Activated CD8-positive, alpha-beta T cell treated with anti-CD3 and anti-CD28 coated beads for 36 hours (primary cell): Measurements from ENCODE around the gene LANCL2. TPM values are rescaled to one million over a fixed set of nuclear protein-coding genes. Genes with fewer than 3 reads are reported as not detected.

Source experiments
- ATAC-seq: fragments of 200-7000 bp; cut with Tn5 transposase; one replicate; pipeline ENCODE4 v1.10.0; 2021; ENCODE audit warnings: mild to moderate bottlenecking, moderate library complexity
- CTCF ChIA-PET: fragments of 350-600 bp; sonication (Branson Sonifier 250); formaldehyde crosslinking; loops from one replicate; lab custom pipeline; 2021; ENCODE audit warnings: antibody characterized with exemption; lab: Charles Lee
- POLR2A ChIA-PET: fragments of 350-600 bp; sonication (Branson Sonifier 250); formaldehyde crosslinking; loops from one replicate; lab custom pipeline; 2021; ENCODE audit warnings: antibody characterized with exemption; lab: Charles Lee
- DNase-seq: peaks from one replicate; pipeline ENCODE4 v3.0.0-alpha.2; 2020
- H3K27ac Mint-ChIP-seq: one replicate; pipeline ENCODE4 v1.8.0; 2021; ENCODE audit warnings: mild to moderate bottlenecking, mixed read lengths
- H3K27me3 Mint-ChIP-seq: one replicate; pipeline ENCODE4 v1.8.0; 2021; ENCODE audit warnings: mixed read lengths
- H3K36me3 Mint-ChIP-seq: one replicate; pipeline ENCODE4 v1.8.0; 2021; ENCODE audit warnings: low read depth, mixed read lengths
- H3K4me1 Mint-ChIP-seq: one replicate; pipeline ENCODE4 v1.8.0; 2021; ENCODE audit warnings: low read depth, mixed read lengths
- H3K4me3 Mint-ChIP-seq: one replicate; pipeline ENCODE4 v1.8.0; 2021; ENCODE audit warnings: mild to moderate bottlenecking, moderate library complexity, mixed read lengths
- H3K9me3 Mint-ChIP-seq: one replicate; pipeline ENCODE4 v1.8.0; 2021; ENCODE audit warnings: mixed read lengths
- intact Hi-C: fragments of 100-400 bp; cut with micrococcal nuclease; formaldehyde crosslinking; loops from one replicate; pipeline ENCODE4 v1.10.0; 2022
- total RNA-seq, 2 experiments: library from RNA; stranded (reverse); gene quantifications; one replicate each; pipeline ENCODE4 v1.2.3, GENCODE V29; 2021
- TF ChIP-seq, protein P1 (sequence below): fragments of 200-600 bp; IDR thresholded peaks from one replicate; pipeline ENCODE4 v1.8.0; 2022; ENCODE audit warnings: antibody characterized with exemption, mild to moderate bottlenecking

The LANCL2 gene
- total RNA-seq, 2 experiments from 2014 or later = 10.7 to 10.8 TPM

GRCh38 chr7:55343002-55343781 is 21.9 kb upstream of the LANCL2 start:
- Mint-ChIP-seq H3K4me1 (no peaks in the 10 kb centered on the region), H3K4me3 (no peak overlapping the region), H3K36me3 (no peaks in the 10 kb centered on the region), H3K27ac (no peak overlapping the region), H3K9me3 (no peaks in the 10 kb centered on the region), H3K27me3 (peaks cover 4% of the 10 kb centered on the region)
- intact Hi-C loops = no loop called here
- ChIA-PET CTCF (no interaction called here), POLR2A (no interaction called here)
- TF ChIP-seq, protein P1, sequence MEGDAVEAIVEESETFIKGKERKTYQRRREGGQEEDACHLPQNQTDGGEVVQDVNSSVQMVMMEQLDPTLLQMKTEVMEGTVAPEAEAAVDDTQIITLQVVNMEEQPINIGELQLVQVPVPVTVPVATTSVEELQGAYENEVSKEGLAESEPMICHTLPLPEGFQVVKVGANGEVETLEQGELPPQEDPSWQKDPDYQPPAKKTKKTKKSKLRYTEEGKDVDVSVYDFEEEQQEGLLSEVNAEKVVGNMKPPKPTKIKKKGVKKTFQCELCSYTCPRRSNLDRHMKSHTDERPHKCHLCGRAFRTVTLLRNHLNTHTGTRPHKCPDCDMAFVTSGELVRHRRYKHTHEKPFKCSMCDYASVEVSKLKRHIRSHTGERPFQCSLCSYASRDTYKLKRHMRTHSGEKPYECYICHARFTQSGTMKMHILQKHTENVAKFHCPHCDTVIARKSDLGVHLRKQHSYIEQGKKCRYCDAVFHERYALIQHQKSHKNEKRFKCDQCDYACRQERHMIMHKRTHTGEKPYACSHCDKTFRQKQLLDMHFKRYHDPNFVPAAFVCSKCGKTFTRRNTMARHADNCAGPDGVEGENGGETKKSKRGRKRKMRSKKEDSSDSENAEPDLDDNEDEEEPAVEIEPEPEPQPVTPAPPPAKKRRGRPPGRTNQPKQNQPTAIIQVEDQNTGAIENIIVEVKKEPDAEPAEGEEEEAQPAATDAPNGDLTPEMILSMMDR = no peak
- ATAC-seq = no peak
- no peak for DNase-seq

DNA sequence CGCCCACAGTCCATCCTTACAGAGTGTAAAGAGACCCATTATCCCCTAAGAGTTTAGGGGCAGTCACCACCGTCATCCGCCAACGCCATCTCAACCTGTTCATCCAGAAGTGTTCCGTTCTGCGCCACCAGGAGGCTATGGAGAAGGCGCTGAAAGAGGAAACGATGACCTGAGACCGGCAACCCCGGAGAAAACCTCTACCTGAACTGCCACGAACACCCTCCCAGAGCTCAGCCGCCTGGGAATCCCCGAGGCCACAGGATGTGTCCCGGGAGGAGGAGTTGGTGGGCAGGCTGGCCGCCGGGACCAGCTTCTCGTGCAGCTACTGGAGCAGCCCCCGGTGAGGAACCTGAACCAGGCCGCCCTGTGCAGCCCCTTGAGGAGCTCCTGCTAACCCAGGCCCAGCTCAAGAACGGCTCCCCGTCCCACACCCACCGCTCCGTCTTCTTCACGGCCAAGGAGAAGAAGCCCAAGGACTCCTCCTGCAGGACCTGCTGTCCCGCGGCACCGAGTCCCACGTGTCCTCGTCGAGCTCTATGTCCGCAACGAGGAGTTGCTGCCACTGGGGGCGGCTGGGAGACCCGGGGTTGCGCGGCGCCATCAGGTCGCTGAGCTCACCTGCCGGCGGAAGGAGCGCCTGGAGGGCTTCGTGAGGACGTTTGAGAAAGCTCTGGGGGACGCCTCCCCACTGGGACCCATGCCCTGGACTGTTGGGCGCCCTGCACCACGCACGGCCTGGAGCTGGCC is 21.1 kb upstream of the LANCL2 start:
- no peak for DNase-seq
- Mint-ChIP-seq H3K27me3 (peaks cover 4% of the 10 kb centered on the region), H3K36me3 (no peaks in the 10 kb centered on the region), H3K27ac (no peak overlapping the region), H3K4me1 (peaks cover 5% of the 10 kb centered on the region), H3K4me3 (no peak overlapping the region), H3K9me3 (no peaks in the 10 kb centered on the region)
- ChIA-PET CTCF (no interaction called here), POLR2A (interaction anchor here (0.6 kb wide), 1 partner anchor 15 kb away, joined by 3 read pairs; no protein-coding TSS in a partner anchor)
- intact Hi-C loops = no loop called here
- no peak for ATAC-seq
- TF ChIP-seq, protein P1 = no peak

GRCh38 chr7:55344840-55345239 is 20.3 kb upstream of the LANCL2 start:
- DNase-seq = no peak
- TF ChIP-seq, protein P1 = no peak
- peaks cover 5% of the 10 kb centered on the region for H3K4me1 Mint-ChIP-seq
- intact Hi-C loops = loop anchor here (5.0 kb wide), 1 partner anchor 38 kb away; no protein-coding TSS in a partner anchor
- H3K27ac Mint-ChIP-seq = no peak overlapping the region
- no peaks in the 10 kb centered on the region for H3K36me3 Mint-ChIP-seq
- H3K9me3 Mint-ChIP-seq = no peaks in the 10 kb centered on the region
- no peak for ATAC-seq
- H3K4me3 Mint-ChIP-seq = no peak overlapping the region
- H3K27me3 Mint-ChIP-seq = peaks cover 8% of the 10 kb centered on the region
- ChIA-PET POLR2A (no interaction called here), CTCF (no interaction called here)

GRCh38 chr7:55345292-55345691 is 19.8 kb upstream of the LANCL2 start:
- H3K9me3 Mint-ChIP-seq = no peaks in the 10 kb centered on the region
- no peak overlapping the region for H3K4me3 Mint-ChIP-seq
- TF ChIP-seq, protein P1 = no peak
- H3K27ac Mint-ChIP-seq = no peak overlapping the region
- CTCF ChIA-PET = no interaction called here
- H3K4me1 Mint-ChIP-seq = peaks cover 5% of the 10 kb centered on the region
- peaks cover 13% of the 10 kb centered on the region for H3K27me3 Mint-ChIP-seq
- ATAC-seq = no peak
- POLR2A ChIA-PET = no interaction called here
- H3K36me3 Mint-ChIP-seq = no peaks in the 10 kb centered on the region
- intact Hi-C loops = loop anchor here (5.0 kb wide), 1 partner anchor 38 kb away; no protein-coding TSS in a partner anchor
- no peak for DNase-seq
